BJ (cell line): Measurements from ENCODE around the gene DNM2. TPM values are rescaled to one million over a fixed set of nuclear protein-coding genes. Genes with fewer than 3 reads are reported as not detected.

Experiments used
- CTCF ChIA-PET: fragments of 350-600 bp; formaldehyde crosslinking; extraction: SDS; loops from one replicate; lab custom pipeline; 2021; ENCODE audit warnings: antibody characterized with exemption, inconsistent platforms; lab: Yijun Ruan, JAX
- POLR2A ChIA-PET: fragments of 300-600 bp; sonication (Branson Sonifier 250); formaldehyde crosslinking; extraction: SDS; loops from one replicate; lab custom pipeline; 2021; ENCODE audit warnings: antibody characterized with exemption; lab: Charles Lee
- DNase-seq: peaks from one replicate; pipeline ENCODE4 v3.0.0-alpha.2; 2011; ENCODE audit warnings: low read depth
- H3K27me3 ChIP-seq: 2 replicates; pipeline ENCODE4 v1.6.0; 2011; ENCODE audit warnings: low read length; ENCODE audit not compliant: control insufficient read depth, insufficient read depth
- H3K36me3 ChIP-seq: 2 replicates; pipeline ENCODE4 v1.5.1; 2011; ENCODE audit warnings: low read length; ENCODE audit not compliant: control insufficient read depth, insufficient read depth
- H3K4me3 ChIP-seq: 2 replicates; pipeline ENCODE4 v1.5.1; 2011; ENCODE audit warnings: low read depth, mild to moderate bottlenecking, control low read depth, low read length
- polyA plus RNA-seq: library from polyadenylated mRNA; depleted of rRNA; stranded (reverse); fragments of >200 nt; gene quantifications from 2 replicates; pipeline ENCODE4 v1.2.3, GENCODE V29; 2011
- TF ChIP-seq, protein P1 (sequence below): IDR thresholded peaks from 2 replicates; pipeline ENCODE4 v1.5.1; 2011; ENCODE audit warnings: low read depth, mild to moderate bottlenecking, control low read depth, inconsistent platforms, low read length, moderate library complexity; ENCODE audit not compliant: insufficient read depth

DNM2 gene
- polyA plus RNA-seq, 1 experiment, result 64.2 TPM

DNA sequence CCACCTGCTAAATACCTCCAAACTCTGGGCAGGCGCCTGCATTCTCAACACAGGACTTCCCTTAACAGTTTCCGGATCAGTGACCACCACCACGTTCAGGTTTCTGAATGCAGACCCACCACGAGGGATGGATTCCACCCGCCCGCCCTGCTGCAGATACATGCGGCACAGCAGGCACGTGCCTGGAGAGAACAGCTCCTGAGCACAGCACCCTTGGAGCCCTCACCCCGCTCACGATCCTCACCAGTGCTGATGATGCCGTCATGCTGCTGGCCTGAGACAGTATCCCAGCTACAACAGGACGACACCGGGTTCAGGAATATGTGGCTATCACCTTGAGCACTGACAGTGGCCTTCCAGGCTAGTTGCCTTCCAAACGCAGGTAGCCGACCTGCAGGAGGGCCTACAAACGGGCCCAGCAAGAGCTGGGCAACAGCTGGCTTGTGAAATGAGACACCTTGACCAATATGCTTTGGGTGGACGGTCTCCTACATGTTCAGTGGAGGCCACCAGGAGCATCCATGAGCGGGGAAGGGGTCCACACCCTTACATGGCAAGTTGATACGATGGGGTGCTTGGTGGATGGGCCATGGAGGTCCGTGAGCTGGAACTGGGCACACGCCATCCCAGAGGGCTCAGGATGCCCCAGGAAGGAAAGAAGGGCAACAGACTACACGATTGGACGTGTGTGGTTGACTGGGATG, 26.5 kb upstream of the DNM2 start:
- H3K27me3 ChIP-seq, result no peaks in the 10 kb centered on the region
- no peak for DNase-seq
- TF ChIP-seq, protein P1, sequence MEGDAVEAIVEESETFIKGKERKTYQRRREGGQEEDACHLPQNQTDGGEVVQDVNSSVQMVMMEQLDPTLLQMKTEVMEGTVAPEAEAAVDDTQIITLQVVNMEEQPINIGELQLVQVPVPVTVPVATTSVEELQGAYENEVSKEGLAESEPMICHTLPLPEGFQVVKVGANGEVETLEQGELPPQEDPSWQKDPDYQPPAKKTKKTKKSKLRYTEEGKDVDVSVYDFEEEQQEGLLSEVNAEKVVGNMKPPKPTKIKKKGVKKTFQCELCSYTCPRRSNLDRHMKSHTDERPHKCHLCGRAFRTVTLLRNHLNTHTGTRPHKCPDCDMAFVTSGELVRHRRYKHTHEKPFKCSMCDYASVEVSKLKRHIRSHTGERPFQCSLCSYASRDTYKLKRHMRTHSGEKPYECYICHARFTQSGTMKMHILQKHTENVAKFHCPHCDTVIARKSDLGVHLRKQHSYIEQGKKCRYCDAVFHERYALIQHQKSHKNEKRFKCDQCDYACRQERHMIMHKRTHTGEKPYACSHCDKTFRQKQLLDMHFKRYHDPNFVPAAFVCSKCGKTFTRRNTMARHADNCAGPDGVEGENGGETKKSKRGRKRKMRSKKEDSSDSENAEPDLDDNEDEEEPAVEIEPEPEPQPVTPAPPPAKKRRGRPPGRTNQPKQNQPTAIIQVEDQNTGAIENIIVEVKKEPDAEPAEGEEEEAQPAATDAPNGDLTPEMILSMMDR, result no peak
- peaks cover 39% of the 10 kb centered on the region for H3K36me3 ChIP-seq
- no peak overlapping the region for H3K4me3 ChIP-seq
- ChIA-PET CTCF (interaction anchor here (2.0 to 2.2 kb wide), 2 partner anchors 10 to 288 kb away, joined by 6 read pairs; partner anchors contain the start of genes CDC37 and QTRT1), POLR2A (no interaction called here)

DNA sequence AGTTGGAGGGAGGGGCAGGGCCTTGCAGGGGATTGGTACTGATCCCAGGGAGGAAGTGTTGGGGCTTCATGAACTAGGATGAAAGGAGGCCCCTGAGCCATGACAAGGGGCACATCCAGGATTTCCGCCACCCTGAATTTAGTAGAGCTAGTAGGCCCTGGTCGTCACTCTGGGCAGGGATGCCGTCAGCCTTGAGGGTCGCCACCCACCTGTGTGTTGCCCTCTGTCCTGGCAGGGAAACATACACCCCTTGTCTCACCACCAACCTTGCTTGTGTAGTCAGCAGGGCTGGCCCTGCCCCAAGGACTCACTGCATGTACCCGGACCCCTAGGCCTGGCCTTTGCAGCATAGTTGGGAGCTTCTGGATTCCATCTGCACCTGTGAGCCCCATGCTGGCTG, 26.0 kb upstream of the DNM2 start:
- DNase-seq, result no peak
- Histone ChIP-seq H3K36me3 (peaks cover 39% of the 10 kb centered on the region), H3K4me3 (no peak overlapping the region), H3K27me3 (no peaks in the 10 kb centered on the region)
- CTCF ChIA-PET, result interaction anchor here (2.0 to 2.2 kb wide), 2 partner anchors 9 to 288 kb away, joined by 6 read pairs; partner anchors contain the start of genes CDC37 and QTRT1
- TF ChIP-seq, protein P1, result no peak
- POLR2A ChIA-PET, result no interaction called here

DNA sequence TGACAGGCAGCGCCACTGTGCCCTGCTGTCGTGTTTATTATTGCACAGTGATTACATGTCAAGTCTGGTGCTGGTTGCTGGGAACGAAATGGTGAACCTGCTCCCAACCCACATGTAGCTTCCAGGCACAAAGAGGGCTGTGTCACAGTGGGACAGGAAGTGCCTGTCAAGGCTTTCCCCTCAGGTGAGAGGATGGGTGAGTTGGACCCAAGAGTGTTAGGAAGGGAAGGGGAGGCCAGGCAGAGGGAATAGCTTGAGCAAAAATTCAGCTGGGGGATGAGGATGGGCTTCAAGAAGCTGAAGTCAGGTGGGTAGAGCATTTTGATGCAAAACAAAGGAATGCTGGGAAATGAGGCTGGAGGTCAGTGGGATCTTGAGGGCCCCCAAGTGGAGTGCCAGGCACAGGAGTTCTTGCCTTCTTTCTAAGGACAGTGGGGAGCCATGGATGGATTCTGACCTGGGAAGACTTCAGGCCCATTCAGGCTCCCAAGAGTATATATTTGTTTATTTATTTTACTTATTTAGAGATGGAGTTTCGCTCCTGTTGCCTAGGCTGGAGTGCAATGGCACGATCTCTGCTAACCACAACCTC, 25.1 kb upstream of the DNM2 start:
- CTCF ChIA-PET, result interaction anchor here (1.0 to 2.2 kb wide), 3 partner anchors 8 to 289 kb away, joined by 3 to 6 read pairs (median 6); partner anchors contain the start of genes CDC37 and QTRT1
- Histone ChIP-seq H3K4me3 (no peak overlapping the region), H3K36me3 (peaks cover 32% of the 10 kb centered on the region), H3K27me3 (no peaks in the 10 kb centered on the region)
- POLR2A ChIA-PET, result no interaction called here
- TF ChIP-seq, protein P1, result no peak
- no peak for DNase-seq

DNA sequence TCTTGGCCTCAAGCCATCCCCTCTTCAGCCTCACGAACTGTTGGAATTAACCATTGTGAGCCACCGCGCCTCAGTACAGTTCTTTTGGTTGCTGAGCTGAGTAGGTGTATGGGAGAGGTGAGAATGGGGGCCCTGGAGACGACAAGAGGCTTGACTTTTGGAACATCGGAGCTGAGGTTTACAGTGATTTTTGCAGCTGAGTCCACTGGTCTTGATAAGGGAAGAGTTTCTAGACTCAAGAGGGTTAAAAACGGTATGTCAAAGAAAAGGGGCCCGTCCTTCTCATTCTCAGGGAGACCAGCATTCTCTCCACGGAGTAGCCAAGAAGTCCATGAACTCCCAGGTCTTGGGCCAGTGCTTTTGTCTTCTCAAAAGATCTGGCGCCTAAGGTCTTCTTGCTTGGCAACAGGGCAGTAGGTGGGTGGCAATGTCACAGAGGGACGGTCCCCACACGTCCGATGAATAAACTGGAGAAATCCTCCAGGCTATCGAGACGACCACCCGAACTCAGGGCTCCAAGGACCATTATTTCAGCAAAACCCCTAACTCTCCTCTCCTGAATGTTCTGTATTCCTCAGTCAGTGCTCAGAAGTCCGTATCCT, 23.1 kb upstream of the DNM2 start:
- peaks cover 17% of the 10 kb centered on the region for H3K36me3 ChIP-seq
- H3K4me3 ChIP-seq, result no peak overlapping the region
- DNase-seq, result no peak
- TF ChIP-seq, protein P1, result no peak
- no peaks in the 10 kb centered on the region for H3K27me3 ChIP-seq
- CTCF ChIA-PET, result interaction anchor here (1.2 to 8.0 kb wide), 3 partner anchors 32 to 114 kb away, joined by 3 to 115 read pairs (median 8); no protein-coding TSS in a partner anchor
- POLR2A ChIA-PET, result no interaction called here
